HG03460 (cell line): ENCODE measurements around the gene PFKL.
A peak's percentile ranks its signal among the peaks of the same experiment; 100 is the strongest.
"Not testable (repeated sequence)": the region's sequence is repeated elsewhere in the genome, so short reads cannot be mapped to it uniquely, and the experiment has no call there.

Experiments used
- ATAC-seq: cut with Tn5 transposase; IDR thresholded peaks from one replicate; pipeline ENCODE4 v1.9.1; 2021; ENCODE audit not compliant: unreplicated experiment

The PFKL gene

GRCh38 chr21:44293551-44294231 is 6.2 kb upstream of the PFKL start:
- no peak for ATAC-seq

- no peak for ATAC-seq
Observed at GRCh38 chr21:44294391-44295162, 5.3 kb upstream of the PFKL start.

GRCh38 chr21:44295163-44295573 is 4.7 kb upstream of the PFKL start:
- ATAC-seq, result no peak

- ATAC-seq, result no peak
Observed at GRCh38 chr21:44295646-44296045, 4.2 kb upstream of the PFKL start.

GRCh38 chr21:44296103-44296519 is 3.7 kb upstream of the PFKL start:
- no peak for ATAC-seq

GRCh38 chr21:44296916-44297315 is 2.9 kb upstream of the PFKL start:
- ATAC-seq, result no peak

GRCh38 chr21:44297525-44298290 is 2.1 kb upstream of the PFKL start:
- ATAC-seq, result peak; percentile 29

- ATAC-seq, result no peak
Observed at GRCh38 chr21:44298301-44298700, 1.6 kb upstream of the PFKL start.

- ATAC-seq, result no peak
Observed at GRCh38 chr21:44299085-44299457, 782 bp upstream of the PFKL start.

- ATAC-seq, result peak; percentile 38
Observed at GRCh38 chr21:44300262-44300959, 558 bp downstream of the PFKL start.

- no peak for ATAC-seq
Observed at GRCh38 chr21:44301141-44301540, 1.3 kb downstream of the PFKL start.

GRCh38 chr21:44301961-44302406 is 2.1 kb downstream of the PFKL start:
- no peak for ATAC-seq

GRCh38 chr21:44302573-44303401 is 2.9 kb downstream of the PFKL start:
- not testable (repeated sequence) for ATAC-seq

- no peak for ATAC-seq
Observed at GRCh38 chr21:44303490-44303981, 3.7 kb downstream of the PFKL start.

- ATAC-seq, result no peak
Observed at GRCh38 chr21:44304011-44304616, 4.3 kb downstream of the PFKL start.

- ATAC-seq, result no peak
Observed at GRCh38 chr21:44304877-44305293, 5.0 kb downstream of the PFKL start.

- no peak for ATAC-seq
Observed at GRCh38 chr21:44305691-44306090, 5.8 kb downstream of the PFKL start.

GRCh38 chr21:44306936-44307704 is 7.3 kb downstream of the PFKL start:
- no peak for ATAC-seq
